Natural killer cell (primary cell): ENCODE data around the gene SESN1. TPM values are rescaled to one million over a fixed set of nuclear protein-coding genes. Genes with fewer than 3 reads are reported as not detected.

ENCODE experiments used
- ATAC-seq, 3 donors: fragments of 150-1000 bp in 2 of 3; fragments of 200-7000 bp in 1 of 3; cut with Tn5 transposase; 1 replicate in 1 of 3; 2 replicates in 2 of 3; pipeline ENCODE4 v1.10.0; 2021; ENCODE audit warnings: mild to moderate bottlenecking in 2 of 3, moderate library complexity in 2 of 3
- DNase-seq, 2 donors: peaks; one replicate each; pipeline versions ENCODE4 v3.0.0 to v3.0.0-alpha.2; 2013 to 2021; ENCODE audit warnings: mixed read lengths in 1 of 2
- H3K27ac ChIP-seq: one replicate; pipeline ENCODE4 v1.5.1; 2013; ENCODE audit warnings: mild to moderate bottlenecking, low read length
- H3K27me3 ChIP-seq: one replicate; pipeline ENCODE4 v1.6.1; 2013; ENCODE audit warnings: low read length; ENCODE audit not compliant: control insufficient read depth, insufficient read depth
- H3K36me3 ChIP-seq: one replicate; pipeline ENCODE4 v1.6.1; 2013; ENCODE audit warnings: low read length; ENCODE audit not compliant: control insufficient read depth, insufficient read depth
- H3K4me1 ChIP-seq: one replicate; pipeline ENCODE4 v1.6.1; 2013; ENCODE audit warnings: low read length; ENCODE audit not compliant: control insufficient read depth, insufficient read depth
- H3K4me3 ChIP-seq: one replicate; pipeline ENCODE4 v1.5.1; 2013; ENCODE audit warnings: low read length
- H3K9me3 ChIP-seq: one replicate; pipeline ENCODE4 v1.6.1; 2013; ENCODE audit warnings: low read length; ENCODE audit not compliant: control insufficient read depth, insufficient read depth
- H3K27ac Mint-ChIP-seq, 2 donors: one replicate each; pipeline ENCODE4 v1.8.0; 2022; ENCODE audit warnings: mild to moderate bottlenecking in 2 of 2, mixed read lengths in 2 of 2, moderate library complexity in 1 of 2
- H3K27me3 Mint-ChIP-seq, 2 donors: one replicate each; pipeline ENCODE4 v1.8.0; 2022; ENCODE audit warnings: low read depth in 2 of 2, mixed read lengths in 2 of 2
- H3K36me3 Mint-ChIP-seq: one replicate; pipeline ENCODE4 v1.8.0; 2022; ENCODE audit warnings: mixed read lengths
- H3K4me1 Mint-ChIP-seq, 2 donors: one replicate each; pipeline ENCODE4 v1.8.0; 2022; ENCODE audit warnings: mixed read lengths in 2 of 2
- H3K4me3 Mint-ChIP-seq: one replicate; pipeline ENCODE4 v1.8.0; 2022; ENCODE audit warnings: mild to moderate bottlenecking, moderate library complexity, mixed read lengths
- H3K9me3 Mint-ChIP-seq, 2 donors: one replicate each; pipeline ENCODE4 v1.8.0; 2022; ENCODE audit warnings: mixed read lengths in 2 of 2
- WGBS: methylation state at CpG from one replicate; pipeline ENCODE4 v1.1.7; 2013; ENCODE audit warnings: missing lambda C conversion rate; ENCODE audit not compliant: insufficient coverage; 5-methylcytosine and 5-hydroxymethylcytosine counted together
- intact Hi-C: fragments of 100-400 bp; cut with micrococcal nuclease; formaldehyde crosslinking; loops from one replicate; pipeline ENCODE4 v1.14.2; 2022
- total RNA-seq, 4 donors: library from RNA; stranded (reverse); fragments of 120-200 nt in 1 of 4; gene quantifications; one replicate each; pipeline versions ENCODE4 v1.2.3 to v1.2.4, GENCODE V29; 2013 to 2022
- TF ChIP-seq, protein P1 (sequence below): fragments of 200-600 bp; IDR thresholded peaks from one replicate; pipeline ENCODE4 v1.8.0; 2022; ENCODE audit warnings: antibody characterized with exemption

Gene SESN1
- total RNA-seq, 3 donors from 2014 or later (not counting 1 experiment from before 2014, with no cell fraction given): 52.9 to 106 (median 68.9) TPM

DNA sequence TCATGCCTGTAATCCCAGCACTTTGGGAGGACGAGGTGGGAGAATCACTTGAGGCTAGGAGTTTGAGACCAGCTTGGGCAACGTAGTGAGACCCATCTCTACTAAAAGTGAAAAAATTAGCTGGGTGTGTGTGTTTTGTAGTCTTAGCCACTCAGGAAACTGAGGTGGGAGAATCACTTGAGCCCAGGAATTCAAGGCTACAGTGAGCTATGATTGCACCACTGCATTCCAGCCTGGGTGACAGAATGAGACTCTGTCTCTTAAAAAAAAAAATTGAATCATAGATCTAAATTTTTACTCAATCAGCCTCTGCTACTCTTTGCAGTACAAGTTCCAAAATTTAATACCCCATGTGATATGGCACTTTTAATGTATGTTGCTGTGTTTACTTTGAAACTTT lies 124.9 kb downstream of the SESN1 start:
- H3K9me3 ChIP-seq: no peaks in the 10 kb centered on the region
- ATAC-seq: no peak
- H3K4me3 ChIP-seq: no peak overlapping the region
- no peak for DNase-seq
- 51% methylated on average over 2 of the region's 2 CpGs for WGBS
- no peaks in the 10 kb centered on the region for H3K36me3 ChIP-seq
- intact Hi-C loops: loop anchor here (5.0 kb wide), 2 partner anchors 38 to 103 kb away; no protein-coding TSS in a partner anchor
- TF ChIP-seq, protein P1, sequence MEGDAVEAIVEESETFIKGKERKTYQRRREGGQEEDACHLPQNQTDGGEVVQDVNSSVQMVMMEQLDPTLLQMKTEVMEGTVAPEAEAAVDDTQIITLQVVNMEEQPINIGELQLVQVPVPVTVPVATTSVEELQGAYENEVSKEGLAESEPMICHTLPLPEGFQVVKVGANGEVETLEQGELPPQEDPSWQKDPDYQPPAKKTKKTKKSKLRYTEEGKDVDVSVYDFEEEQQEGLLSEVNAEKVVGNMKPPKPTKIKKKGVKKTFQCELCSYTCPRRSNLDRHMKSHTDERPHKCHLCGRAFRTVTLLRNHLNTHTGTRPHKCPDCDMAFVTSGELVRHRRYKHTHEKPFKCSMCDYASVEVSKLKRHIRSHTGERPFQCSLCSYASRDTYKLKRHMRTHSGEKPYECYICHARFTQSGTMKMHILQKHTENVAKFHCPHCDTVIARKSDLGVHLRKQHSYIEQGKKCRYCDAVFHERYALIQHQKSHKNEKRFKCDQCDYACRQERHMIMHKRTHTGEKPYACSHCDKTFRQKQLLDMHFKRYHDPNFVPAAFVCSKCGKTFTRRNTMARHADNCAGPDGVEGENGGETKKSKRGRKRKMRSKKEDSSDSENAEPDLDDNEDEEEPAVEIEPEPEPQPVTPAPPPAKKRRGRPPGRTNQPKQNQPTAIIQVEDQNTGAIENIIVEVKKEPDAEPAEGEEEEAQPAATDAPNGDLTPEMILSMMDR: no peak
- peak overlapping the region; percentile 15 to 56 for H3K27ac Mint-ChIP-seq
- H3K4me1 Mint-ChIP-seq: peaks cover 40 to 48% of the 10 kb centered on the region in 2 donors
- H3K36me3 Mint-ChIP-seq: no peaks in the 10 kb centered on the region
- no peak overlapping the region for H3K27ac ChIP-seq
- H3K4me1 ChIP-seq: peaks cover 47% of the 10 kb centered on the region
- no peak overlapping the region for H3K4me3 Mint-ChIP-seq
- H3K9me3 Mint-ChIP-seq: no peaks in the 10 kb centered on the region
- no peaks in the 10 kb centered on the region for H3K27me3 ChIP-seq
- no peaks in the 10 kb centered on the region for H3K27me3 Mint-ChIP-seq

DNA sequence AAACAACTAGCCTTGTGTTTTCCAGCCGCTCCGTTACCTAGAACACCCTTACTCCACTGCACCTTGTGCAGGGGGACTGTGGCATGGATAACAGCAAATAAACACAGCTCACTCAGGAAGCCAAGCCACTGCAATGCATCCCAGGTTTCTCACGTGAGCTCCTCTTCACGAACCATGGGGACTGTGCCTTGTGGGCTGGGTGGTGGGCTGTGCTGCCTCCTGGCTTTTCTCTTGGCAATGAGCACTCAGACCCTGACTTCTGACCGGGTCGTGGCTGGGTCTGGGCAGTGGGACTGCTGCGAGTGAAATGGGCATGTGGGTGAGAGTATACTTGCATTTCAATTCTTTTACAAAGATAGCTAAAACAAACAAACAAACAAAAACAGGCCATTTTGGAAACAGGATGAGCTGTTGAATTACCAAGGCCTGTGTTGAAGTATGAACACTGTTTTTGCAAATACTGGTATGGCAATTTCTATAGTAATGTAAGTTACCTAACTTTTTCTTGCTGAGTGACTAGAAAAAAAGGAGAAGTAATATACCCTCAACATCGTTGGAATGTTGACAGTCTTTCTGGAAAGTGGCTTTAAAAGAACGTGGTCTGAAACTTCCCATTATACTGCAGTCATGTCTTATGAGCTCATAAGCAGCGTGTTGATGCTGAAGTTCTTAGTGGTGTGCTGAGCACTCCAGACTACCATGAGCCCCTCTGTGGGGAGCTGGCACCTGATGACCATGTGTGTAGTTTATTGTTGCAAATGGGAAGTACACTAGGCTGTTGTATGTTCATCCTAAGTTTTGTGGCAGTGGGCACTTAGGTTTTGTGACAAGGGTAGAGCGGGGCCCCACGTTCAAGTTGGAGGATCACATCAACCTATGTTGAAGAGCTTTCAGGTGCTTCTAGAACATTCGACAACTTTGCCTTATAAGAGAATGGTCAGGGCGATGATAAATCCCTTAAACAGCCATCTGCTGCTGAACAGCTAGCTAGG lies 126.0 kb downstream of the SESN1 start:
- TF ChIP-seq, protein P1: no peak
- H3K27ac Mint-ChIP-seq: peak overlapping the region; percentile 59 to 88
- no peak overlapping the region for H3K27ac ChIP-seq

GRCh38 chr6:108966855-108967755 lies 127.5 kb downstream of the SESN1 start:
- no peaks in the 10 kb centered on the region for H3K9me3 Mint-ChIP-seq
- peak overlapping the region; percentile 62 for H3K4me3 Mint-ChIP-seq
- Histone ChIP-seq H3K4me1 (peaks cover 47% of the 10 kb centered on the region), H3K27me3 (no peaks in the 10 kb centered on the region), H3K9me3 (no peaks in the 10 kb centered on the region), H3K27ac (peak overlapping the region; percentile 54), H3K36me3 (no peaks in the 10 kb centered on the region), H3K4me3 (no peak overlapping the region)
- intact Hi-C loops: loop anchor here (2.0 to 5.0 kb wide), 4 partner anchors 24 to 105 kb away; no protein-coding TSS in a partner anchor
- peak overlapping the region; percentile 59 to 88 for H3K27ac Mint-ChIP-seq
- peaks cover 40 to 46% of the 10 kb centered on the region in 2 donors for H3K4me1 Mint-ChIP-seq
- no peaks in the 10 kb centered on the region for H3K36me3 Mint-ChIP-seq
- peak; percentile 52 to 53 for DNase-seq
- no peaks in the 10 kb centered on the region for H3K27me3 Mint-ChIP-seq
- 31% methylated on average over 10 of the region's 12 CpGs for WGBS
- TF ChIP-seq, protein P1: no peak
- ATAC-seq: peak; percentile 89 to 95 (median 92)

More for the DNA sequence above, 126.0 kb downstream of the SESN1 start:
- ATAC-seq (no peak), DNase-seq (no peak)
- H3K9me3 Mint-ChIP-seq: no peaks in the 10 kb centered on the region
- Histone ChIP-seq H3K27me3 (no peaks in the 10 kb centered on the region), H3K36me3 (no peaks in the 10 kb centered on the region), H3K4me3 (no peak overlapping the region), H3K9me3 (no peaks in the 10 kb centered on the region), H3K4me1 (peaks cover 47% of the 10 kb centered on the region)
- no peaks in the 10 kb centered on the region for H3K36me3 Mint-ChIP-seq
- 89% methylated on average over 12 of the region's 14 CpGs for WGBS
- intact Hi-C loops: loop anchor here (5.0 kb wide), 2 partner anchors 39 to 104 kb away; no protein-coding TSS in a partner anchor
- peaks cover 40 to 48% of the 10 kb centered on the region in 2 donors for H3K4me1 Mint-ChIP-seq
- no peaks in the 10 kb centered on the region for H3K27me3 Mint-ChIP-seq
- H3K4me3 Mint-ChIP-seq: no peak overlapping the region
